C4-2B (cell line): ENCODE results near the gene TMCC3.

ENCODE experiments used
- ZFX ChIP-seq: fragments of 450-650 bp; IDR thresholded peaks from 2 replicates; pipeline ENCODE4 v1.6.1; 2017
- TF ChIP-seq, protein P1 (sequence below): fragments of 450-650 bp; conservative IDR thresholded peaks from 2 replicates; pipeline ENCODE4 v1.5.1; 2017; ENCODE audit warnings: mild to moderate bottlenecking

DNA sequence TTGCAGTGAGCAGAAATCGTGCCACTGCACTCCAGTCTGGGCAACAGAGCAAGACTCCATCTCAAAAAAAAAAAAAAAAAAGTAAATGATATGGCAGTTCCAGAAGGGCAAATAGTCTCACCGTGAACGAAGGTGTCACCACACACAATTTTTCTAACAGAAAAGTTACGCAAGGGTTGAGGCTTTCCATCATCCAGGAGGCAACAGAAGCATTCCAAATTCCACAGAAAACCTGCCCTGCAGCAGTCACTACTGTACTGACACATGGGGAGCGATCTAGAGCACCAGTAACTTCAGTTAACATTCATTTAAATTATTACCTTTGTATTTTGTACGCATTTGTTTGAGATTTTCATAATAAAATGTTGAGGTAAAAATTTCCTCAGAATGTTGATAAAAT lies 24.8 kb downstream of the TMCC3 start:
- TF ChIP-seq, protein P1, sequence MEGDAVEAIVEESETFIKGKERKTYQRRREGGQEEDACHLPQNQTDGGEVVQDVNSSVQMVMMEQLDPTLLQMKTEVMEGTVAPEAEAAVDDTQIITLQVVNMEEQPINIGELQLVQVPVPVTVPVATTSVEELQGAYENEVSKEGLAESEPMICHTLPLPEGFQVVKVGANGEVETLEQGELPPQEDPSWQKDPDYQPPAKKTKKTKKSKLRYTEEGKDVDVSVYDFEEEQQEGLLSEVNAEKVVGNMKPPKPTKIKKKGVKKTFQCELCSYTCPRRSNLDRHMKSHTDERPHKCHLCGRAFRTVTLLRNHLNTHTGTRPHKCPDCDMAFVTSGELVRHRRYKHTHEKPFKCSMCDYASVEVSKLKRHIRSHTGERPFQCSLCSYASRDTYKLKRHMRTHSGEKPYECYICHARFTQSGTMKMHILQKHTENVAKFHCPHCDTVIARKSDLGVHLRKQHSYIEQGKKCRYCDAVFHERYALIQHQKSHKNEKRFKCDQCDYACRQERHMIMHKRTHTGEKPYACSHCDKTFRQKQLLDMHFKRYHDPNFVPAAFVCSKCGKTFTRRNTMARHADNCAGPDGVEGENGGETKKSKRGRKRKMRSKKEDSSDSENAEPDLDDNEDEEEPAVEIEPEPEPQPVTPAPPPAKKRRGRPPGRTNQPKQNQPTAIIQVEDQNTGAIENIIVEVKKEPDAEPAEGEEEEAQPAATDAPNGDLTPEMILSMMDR = no peak
- TF ChIP-seq ZFX = no peak
